GM18526 (cell line): ENCODE results near the gene HSPA9.

Experiments used
- POLR2A ChIP-seq: IDR thresholded peaks from 3 replicates; pipeline ENCODE4 v1.6.1; 2011; ENCODE audit not compliant: insufficient read length; ENCODE audit errors: extremely low read depth

HSPA9 gene

DNA sequence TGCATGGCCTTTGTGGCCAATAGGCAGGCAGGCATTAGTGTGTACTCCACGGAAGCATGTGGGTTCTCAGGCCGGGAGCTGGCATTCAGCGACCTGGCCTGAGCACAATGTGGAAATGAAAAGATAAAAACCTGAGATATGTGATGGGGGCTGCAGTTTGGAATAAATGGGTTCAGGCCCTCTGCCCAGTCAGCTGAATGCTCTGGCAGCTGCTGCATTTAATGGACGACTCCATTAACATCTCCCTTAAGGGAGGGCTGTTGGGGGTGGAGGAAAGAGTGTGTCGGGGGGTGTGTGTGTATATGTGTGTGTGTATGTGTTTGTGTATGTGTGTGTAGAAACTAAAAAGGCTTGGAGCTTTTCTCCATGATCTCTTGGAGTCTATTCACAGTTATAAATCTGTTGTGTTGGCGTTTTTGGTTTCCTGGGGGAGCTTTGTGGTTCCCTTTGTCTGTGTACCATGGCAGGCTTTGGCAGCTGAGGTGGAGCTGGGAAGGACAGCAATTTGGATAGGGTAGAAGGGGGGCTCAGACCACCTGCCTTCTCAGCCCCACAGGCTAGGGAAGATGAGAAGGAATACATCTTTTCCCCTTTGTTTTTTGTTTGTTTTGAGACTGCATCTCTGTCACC lies 27.3 kb upstream of the HSPA9 start:
- no peak for TF ChIP-seq POLR2A

DNA sequence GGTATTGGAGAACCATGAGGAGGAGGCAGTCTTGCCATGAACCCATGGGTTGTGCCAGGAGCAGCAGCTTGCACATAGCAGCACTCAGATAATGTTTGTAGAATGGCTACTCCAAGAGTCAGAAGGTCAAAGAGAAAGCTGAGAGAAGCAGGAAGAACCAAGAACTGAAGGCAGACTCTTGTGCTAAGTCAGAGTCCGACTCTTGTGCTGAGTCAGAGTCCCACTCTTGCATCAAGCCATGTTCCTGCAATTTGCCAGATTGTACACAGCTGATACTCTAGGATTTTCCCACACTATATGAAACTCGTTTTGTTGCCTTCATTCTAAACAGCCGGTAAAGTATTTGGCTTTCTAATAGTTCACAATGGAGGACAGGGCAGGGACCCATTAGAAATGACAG lies 26.2 kb upstream of the HSPA9 start:
- TF ChIP-seq POLR2A, result no peak

DNA sequence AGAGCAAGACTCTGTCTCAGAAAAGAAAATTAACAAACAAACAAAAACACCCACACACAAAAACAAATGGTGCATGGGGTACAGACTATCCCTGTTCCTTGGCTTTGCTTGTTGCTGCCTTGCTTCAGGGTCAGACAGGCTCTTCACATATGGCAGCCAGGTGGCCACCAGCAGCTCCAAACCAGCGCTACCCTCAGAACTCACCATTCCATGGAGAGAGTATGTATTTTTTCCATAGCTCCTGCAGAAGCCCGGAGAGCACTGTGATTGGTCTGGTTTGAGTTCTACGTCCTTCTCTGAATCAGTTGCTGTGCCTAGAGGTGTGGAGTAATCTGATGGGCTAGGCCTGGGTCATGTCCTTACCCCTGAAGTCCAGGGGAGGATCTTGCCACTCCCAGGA lies 25.2 kb upstream of the HSPA9 start:
- no peak for TF ChIP-seq POLR2A

DNA sequence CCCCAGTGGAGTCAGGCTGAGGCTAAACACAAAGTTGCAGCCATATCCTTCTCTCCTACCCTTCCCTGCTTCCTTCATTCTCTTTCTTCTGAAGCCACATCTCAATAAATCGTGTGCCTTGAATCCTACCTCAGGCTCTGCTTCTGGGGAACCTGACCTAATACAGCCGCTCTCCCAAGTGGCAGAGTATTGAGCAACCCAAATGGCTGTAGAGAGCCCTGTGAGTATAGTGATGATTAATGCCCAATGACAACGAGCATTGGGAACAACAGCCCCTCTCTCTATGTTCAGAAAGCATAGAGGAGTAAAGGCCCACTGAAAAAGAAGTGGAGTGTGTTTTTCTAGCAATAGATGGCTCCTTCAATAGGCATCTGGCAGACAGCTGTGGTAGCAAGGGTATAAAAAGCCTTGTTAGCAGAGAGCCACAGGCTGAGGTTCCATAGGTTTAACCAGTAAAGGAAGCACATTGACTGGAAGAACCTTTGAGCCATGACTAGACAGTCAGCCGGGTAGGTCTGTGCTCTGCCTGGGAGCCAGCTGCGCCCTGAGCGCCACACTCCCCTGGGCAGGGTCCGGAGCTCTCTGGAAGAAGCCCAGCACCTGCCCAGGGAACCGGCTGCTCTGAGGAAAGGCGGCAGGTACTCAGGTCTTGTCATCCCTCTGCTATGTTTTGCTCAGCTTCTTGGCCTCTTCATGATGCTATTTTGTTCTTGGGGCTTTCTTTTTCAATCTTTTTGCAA lies 22.6 kb upstream of the HSPA9 start:
- no peak for TF ChIP-seq POLR2A

DNA sequence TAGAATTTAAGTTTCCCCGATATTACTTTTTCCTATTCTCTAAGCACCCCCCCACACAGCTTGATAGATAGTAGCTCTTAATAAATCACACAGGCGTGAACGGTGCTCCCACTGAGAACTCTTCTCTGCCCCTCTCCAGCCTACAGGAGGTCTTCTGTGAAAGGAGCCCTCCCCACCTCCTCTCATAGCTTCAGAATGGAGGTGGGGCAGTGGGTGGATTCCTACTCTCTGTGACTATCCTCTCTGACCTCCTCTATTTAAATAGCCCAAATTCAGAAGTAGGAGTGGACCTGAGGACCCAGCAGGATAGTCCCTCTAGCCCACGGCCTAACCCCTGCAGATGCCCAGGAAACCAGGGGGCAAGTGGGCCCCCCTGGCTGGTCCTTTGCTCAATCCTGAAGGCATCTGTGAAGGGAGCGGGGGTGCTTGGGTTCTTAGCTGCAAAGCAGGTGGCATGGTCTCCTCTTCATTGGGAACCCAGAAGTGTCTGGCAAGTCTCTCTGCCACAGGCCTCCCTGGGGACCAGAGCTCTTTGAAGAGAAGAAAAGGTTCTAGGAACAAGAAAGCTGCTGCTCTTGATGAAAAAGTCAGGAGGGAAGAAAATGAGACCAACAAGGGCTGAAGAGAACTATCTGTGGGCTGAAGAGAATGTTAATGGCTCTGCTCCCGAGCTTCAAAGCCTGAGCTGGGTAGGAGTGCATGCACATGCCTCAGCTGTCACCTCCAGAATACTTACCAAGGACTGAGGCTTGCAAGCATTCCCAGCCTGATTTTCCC lies 21.1 kb upstream of the HSPA9 start:
- TF ChIP-seq POLR2A, result no peak

DNA sequence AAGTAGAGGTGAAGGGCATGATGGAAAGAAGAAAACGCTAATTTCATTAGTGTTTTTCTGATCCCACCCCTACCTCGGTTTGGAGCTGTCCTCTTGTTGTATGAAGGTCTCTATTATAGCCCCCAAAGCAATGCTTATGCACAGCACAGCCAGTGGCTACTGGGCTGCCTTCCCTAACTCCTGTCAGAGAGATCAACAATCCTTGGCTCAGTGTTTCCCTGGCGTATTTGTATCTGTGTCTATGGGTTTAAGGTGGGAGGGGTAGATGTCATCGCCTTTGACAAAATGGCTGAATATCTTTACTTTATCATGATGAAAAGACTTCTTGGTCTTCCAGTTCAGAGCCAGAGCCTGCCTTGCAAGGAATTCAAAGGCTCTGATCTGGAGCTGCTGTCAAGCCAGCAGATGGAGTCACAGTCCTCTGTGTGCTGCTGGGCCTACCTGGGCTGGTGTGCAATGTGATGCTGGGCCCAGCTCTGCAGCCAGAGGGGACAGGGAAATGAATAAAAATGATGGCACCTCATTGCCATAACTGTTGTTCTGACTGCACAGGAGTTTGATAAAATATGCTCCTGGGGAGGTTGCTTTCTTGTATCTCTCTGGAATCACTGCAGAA lies 20.1 kb upstream of the HSPA9 start:
- no peak for TF ChIP-seq POLR2A

DNA sequence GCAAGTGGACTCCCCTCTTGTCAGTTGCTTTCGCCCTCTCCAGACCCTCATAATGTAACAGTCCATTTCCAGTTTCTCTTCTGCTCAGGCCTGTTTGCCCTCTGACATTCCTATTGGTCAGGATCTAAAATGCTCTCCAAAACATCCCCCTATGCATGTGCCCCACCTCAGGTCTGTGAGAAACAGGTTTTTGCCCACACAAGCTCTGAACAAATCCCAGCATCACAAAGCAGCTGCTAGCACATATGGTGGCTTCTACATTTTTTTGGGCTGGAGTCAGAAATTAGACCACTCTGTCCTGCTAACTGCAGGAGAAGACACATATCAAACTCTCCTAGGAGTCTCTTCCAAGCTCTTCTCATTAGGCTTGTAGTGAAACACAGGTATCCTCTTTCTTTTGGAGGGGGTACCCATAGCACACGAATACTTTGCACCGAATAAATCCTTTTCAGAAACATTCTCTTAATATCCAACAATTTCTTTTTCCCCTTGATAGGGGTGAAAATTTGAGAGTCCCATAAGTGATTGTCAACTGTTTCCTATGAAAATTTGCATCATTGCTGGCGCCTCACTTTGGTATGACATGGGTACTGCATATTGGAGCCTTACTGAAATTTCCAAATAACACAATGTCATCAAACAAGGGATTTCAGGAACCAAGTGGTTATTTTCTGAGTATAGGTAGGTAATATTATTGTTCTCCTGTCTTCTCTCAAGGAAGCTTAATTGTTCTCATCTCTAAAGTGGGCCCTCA lies 19.3 kb upstream of the HSPA9 start:
- TF ChIP-seq POLR2A, result no peak

DNA sequence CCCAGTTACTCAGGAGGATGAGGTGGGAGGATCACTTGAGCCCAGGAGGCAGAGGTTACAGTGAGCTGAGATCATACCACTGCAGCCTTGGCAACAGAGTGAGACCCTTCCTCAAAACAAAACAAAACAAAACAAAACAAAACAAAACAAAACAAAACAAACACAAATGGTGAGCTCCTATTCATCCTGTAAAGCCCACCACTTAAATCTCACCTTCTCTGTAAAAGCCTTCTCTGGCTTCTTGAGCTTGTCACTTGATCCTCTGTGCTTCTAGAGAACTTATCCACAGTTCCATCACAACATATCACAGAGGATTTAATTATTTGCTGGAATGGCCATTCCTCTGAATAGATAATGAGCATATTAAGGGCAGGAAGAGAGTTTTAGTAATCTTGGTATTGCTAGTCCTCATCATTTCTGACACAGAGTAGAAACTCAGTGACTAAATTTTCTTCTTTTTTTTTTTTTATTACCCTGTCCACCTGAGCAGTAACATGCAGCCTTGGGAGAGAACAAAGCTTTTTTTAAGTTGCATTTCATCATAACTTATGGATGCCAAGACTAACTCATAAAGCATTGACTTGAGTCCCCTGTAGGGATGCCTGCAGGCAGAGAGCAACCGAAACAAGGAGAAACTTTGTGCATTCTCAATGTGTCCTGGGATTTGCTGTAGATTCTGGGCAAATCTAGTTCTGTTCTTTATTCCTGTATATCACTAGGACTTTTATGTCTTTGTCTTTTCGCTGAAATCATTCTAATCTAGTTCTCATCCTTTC lies 13.0 kb upstream of the HSPA9 start:
- TF ChIP-seq POLR2A, result no peak

DNA sequence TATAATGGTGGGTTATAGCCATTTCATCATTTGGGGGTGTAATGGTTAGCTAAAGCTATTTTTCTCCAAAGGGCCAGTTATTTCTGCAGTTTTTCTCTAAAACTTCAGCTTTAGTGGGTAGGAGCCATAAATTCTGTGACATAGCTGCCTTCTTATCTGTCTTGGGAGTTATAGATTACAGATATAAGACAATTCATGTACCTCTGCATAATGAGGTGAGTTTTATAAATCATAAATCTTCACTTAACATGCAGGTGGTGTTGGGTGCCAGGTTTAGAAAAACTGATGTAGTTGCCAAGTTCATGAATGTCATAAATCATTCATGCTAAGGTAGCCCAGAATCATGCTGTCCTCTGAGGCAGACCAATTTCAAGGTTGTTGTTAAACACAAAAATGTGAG lies 10.0 kb upstream of the HSPA9 start:
- no peak for TF ChIP-seq POLR2A

DNA sequence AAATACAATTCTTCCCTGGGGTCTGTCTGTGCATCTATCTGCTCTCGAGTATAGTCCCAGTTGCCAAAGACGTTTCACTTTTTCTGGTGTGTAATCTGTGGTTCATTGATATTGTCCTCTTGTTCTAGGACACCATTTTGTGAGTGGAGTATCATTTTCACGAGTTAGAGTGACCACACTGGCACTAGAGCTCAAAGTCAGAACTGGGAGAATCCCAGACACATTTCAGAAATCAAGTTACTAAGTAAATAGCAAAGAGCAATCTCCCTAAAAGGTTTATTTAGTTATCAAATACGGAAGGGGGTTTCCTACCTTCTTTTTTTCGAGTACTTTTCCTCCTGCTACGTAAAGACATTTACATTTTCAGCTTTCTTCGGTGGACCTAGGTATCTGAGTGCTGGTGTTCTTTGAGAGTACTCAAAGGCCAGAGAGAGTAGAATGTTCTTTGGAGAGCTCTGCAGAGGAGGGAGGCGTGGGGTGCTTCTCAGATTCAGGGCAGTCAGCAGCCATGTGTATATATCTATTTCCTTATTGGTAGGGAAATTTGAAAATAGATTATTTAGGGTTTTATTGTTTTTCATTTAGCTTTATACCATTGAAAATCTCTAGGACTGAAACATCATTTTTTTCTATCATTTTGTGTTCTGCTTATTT lies 8.9 kb upstream of the HSPA9 start:
- TF ChIP-seq POLR2A, result no peak

DNA sequence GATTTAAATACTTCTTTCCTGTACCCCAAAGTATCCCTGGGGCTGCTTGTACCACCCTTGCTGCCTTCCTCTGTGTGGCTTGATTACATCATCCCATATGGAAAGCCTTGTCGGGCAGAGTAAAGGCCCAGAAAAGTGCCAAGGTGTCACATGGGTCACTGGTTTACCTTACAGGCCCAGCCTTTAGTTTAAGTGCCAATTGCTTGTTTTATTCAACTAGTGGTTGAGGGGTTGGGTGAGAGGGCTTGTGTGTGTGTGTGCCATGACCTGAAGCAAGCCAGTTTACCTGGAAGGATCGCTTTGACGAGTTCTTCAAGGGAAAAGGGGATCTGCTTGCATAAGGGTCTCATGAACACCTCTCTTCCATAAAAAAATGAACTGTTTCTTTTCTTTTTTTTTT lies 7.8 kb upstream of the HSPA9 start:
- TF ChIP-seq POLR2A, result no peak

DNA sequence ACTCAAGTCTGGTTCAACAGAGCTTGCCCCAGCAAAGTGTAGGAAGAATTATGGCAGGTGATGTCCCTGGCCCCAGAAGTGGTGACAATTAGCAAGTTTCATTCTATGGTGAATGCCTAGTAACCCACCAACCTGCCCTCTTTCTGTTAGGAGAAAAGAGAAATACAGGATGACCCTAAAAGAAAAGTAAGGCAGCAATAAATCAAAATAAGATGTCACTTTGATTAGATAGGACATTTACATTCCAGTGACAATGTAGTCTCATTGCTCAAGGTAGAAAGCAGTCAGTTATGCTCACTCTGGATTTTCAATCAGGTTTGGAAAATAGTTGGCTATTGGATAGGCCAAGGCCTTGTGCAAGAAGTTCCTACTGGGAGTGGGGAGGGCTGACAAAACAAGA lies 5.6 kb upstream of the HSPA9 start:
- no peak for TF ChIP-seq POLR2A

DNA sequence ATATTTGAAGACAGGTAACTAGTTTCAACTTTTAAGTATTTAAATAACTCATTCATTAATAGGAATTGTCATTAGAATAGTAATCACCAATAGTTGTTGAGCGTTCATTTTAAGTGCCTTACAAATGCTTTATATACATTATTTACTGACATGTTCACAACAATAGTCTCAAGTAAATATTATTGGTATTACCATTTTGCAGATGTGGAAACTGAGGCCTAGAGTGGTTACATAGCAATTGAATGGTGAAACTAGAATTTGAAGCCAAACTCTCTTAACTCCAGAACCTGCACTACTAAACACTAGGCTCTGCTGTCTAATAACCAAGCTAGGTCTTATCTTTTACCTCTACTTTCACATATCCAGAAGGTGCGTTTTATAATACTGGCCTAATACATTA lies 4.8 kb upstream of the HSPA9 start:
- TF ChIP-seq POLR2A, result no peak

DNA sequence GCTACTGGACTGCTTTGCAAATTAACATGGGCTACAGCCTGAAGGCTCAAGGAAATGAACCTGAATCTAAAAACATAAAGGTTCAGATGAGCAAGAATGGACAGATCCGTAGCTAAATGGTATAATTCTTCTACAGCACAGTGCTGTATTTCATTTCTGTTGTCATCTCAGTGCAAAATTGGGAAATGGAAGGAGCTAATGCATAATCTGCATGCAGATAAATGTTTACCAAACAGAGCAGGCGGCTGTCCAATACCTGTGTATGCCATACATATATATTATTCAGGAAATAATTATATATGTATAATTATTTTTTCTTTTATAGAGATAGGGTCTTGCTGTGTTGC lies 4.3 kb upstream of the HSPA9 start:
- no peak for TF ChIP-seq POLR2A
